Measurements from ENCODE around the gene SKI. TPM values are rescaled to one million over a fixed set of nuclear protein-coding genes. Genes with fewer than 3 reads are reported as not detected.

The SKI gene
- total RNA-seq, 1 donor from 2014 or later, result 53.8 TPM

- Histone ChIP-seq H3K27ac (peak within 1 kb of the TSS; percentile 93), H3K9me3 (no peaks in the 10 kb centered on the region), H3K27me3 (no peaks in the 10 kb centered on the region), H3K36me3 (no peaks in the 10 kb centered on the region), H3K4me3 (peak within 1 kb of the TSS; percentile 58 to 69), H3K4me1 (peaks cover 66% of the 10 kb centered on the region)
- TF ChIP-seq POLR2A (IDR thresholded peaks at IDR 0.05) (peak in 1 of 2 donors; percentile 64), CTCF (IDR thresholded peaks at IDR 0.05) (no peak)
- intact Hi-C loops (cut with DNase I), result loop anchor here (2.0 to 10.0 kb wide), 2 partner anchors 186 to 350 kb away; no protein-coding TSS in a partner anchor
- no peak for DNase-seq (ENCODE audit: extremely low spot score in 2 of 2)
Observed at GRCh38 chr1:2194319-2194897, 33.7 kb upstream of the SKI start, which contains the start of gene FAAP20. TSS of gene FAAP20 (minus strand) at chr1:2194772. CDS start at chr1:2194749, 23 bp downstream.

- Histone ChIP-seq H3K9me3 (no peaks in the 10 kb centered on the region), H3K4me3 (peak overlapping the region; percentile 58 to 69), H3K4me1 (peaks cover 69% of the 10 kb centered on the region), H3K27ac (peak overlapping the region; percentile 93), H3K36me3 (no peaks in the 10 kb centered on the region), H3K27me3 (no peaks in the 10 kb centered on the region)
- DNase-seq (ENCODE audit: extremely low spot score in 2 of 2), result no peak
- TF ChIP-seq POLR2A (IDR thresholded peaks at IDR 0.05) (peak in 1 of 2 donors; percentile 3), POLR2AphosphoS5 (IDR thresholded peaks at IDR 0.05; ENCODE audit: insufficient read depth in 1 of 2, low read depth in 1 of 2) (peak; percentile 60 to 85), CTCF (IDR thresholded peaks at IDR 0.05) (peak; percentile 95 to 99 (median 97))
- intact Hi-C loops (cut with DNase I), result loop anchor here (2.0 to 10.0 kb wide), 3 partner anchors 37 to 350 kb away; no protein-coding TSS in a partner anchor
Observed at GRCh38 chr1:2194898-2195673, 33.0 kb upstream of the SKI start.

- Histone ChIP-seq H3K36me3 (no peaks in the 10 kb centered on the region), H3K27ac (peak overlapping the region; percentile 93), H3K4me3 (no peak overlapping the region), H3K4me1 (peaks cover 69% of the 10 kb centered on the region), H3K9me3 (no peaks in the 10 kb centered on the region), H3K27me3 (no peaks in the 10 kb centered on the region)
- no peak for TF ChIP-seq POLR2AphosphoS5 (IDR thresholded peaks at IDR 0.05; ENCODE audit: insufficient read depth in 1 of 2, low read depth in 1 of 2)
- no peak for TF ChIP-seq POLR2A (IDR thresholded peaks at IDR 0.05)
- TF ChIP-seq CTCF (IDR thresholded peaks at IDR 0.05), result no peak
- no peak for DNase-seq (ENCODE audit: extremely low spot score in 2 of 2)
- intact Hi-C loops (cut with DNase I), result loop anchor here (2.0 to 10.0 kb wide), 3 partner anchors 37 to 349 kb away; no protein-coding TSS in a partner anchor
Observed at GRCh38 chr1:2195785-2196184, 32.3 kb upstream of the SKI start.

- intact Hi-C loops (cut with DNase I), result loop anchor here (5.0 to 10.0 kb wide), 2 partner anchors 35 to 348 kb away; no protein-coding TSS in a partner anchor
- peaks cover 58% of the 10 kb centered on the region for H3K4me1 ChIP-seq
- H3K27ac ChIP-seq, result no peak overlapping the region
- no peak for TF ChIP-seq CTCF (IDR thresholded peaks at IDR 0.05)
- no peak for TF ChIP-seq POLR2AphosphoS5 (IDR thresholded peaks at IDR 0.05; ENCODE audit: insufficient read depth in 1 of 2, low read depth in 1 of 2)
- no peak for TF ChIP-seq POLR2A (IDR thresholded peaks at IDR 0.05)
- no peaks in the 10 kb centered on the region for H3K27me3 ChIP-seq
- no peaks in the 10 kb centered on the region for H3K9me3 ChIP-seq
- DNase-seq (ENCODE audit: extremely low spot score in 2 of 2), result no peak
- H3K36me3 ChIP-seq, result no peaks in the 10 kb centered on the region
- H3K4me3 ChIP-seq, result no peak overlapping the region
Observed at GRCh38 chr1:2196901-2197638, 31.0 kb upstream of the SKI start.
